H1 (cell line): ENCODE results near the gene ANKRD13B.

Source experiments
- CHD1 ChIP-seq: IDR thresholded peaks from 2 replicates; pipeline ENCODE4 v1.6.1; 2012; ENCODE audit warnings: low read depth, low read length, improper control_type of control experiment
- MAFK ChIP-seq: IDR thresholded peaks from 2 replicates; pipeline ENCODE4 v1.6.1; 2012; ENCODE audit warnings: low read depth, mild to moderate bottlenecking, improper control_type of control experiment, low read length
- RAD21 ChIP-seq, 2 experiments: IDR thresholded peaks in 1 of 2; conservative IDR thresholded peaks in 1 of 2; 2 replicates each; pipeline ENCODE4 v1.6.1; 2011; ENCODE audit warnings: low read depth in 2 of 2, low read length in 2 of 2, improper control_type of control experiment in 1 of 2, inconsistent platforms in 1 of 2, mild to moderate bottlenecking in 1 of 2, moderate library complexity in 1 of 2
- RFX5 ChIP-seq: IDR thresholded peaks from 2 replicates; pipeline ENCODE4 v1.6.1; 2011; ENCODE audit warnings: low read depth, low read length, improper control_type of control experiment, borderline replicate concordance
- RXRA ChIP-seq: IDR thresholded peaks from 2 replicates; pipeline ENCODE4 v1.6.1; 2011; ENCODE audit warnings: low read depth, mild to moderate bottlenecking, low read length, moderate library complexity; ENCODE audit not compliant: insufficient read depth
- SUZ12 ChIP-seq: fragments of 200-600 bp; sonication (generic); IDR thresholded peaks from 2 replicates; pipeline ENCODE4 v1.6.1; 2012; ENCODE audit warnings: mild to moderate bottlenecking, inconsistent platforms, low read length, moderate library complexity, mixed read lengths
- TAF1 ChIP-seq: IDR thresholded peaks from 2 replicates; pipeline ENCODE4 v1.6.1; 2011; ENCODE audit warnings: mild to moderate bottlenecking, low read depth, low read length
- TEAD4 ChIP-seq: IDR thresholded peaks from 2 replicates; pipeline ENCODE4 v1.6.1; 2012; ENCODE audit warnings: low read depth, low read length, inconsistent platforms, mixed read lengths
- ZNF274 ChIP-seq: IDR thresholded peaks from 2 replicates; pipeline ENCODE4 v1.7.0; 2012; ENCODE audit warnings: low read length, borderline replicate concordance; ENCODE audit errors: extremely low read depth
- TF ChIP-seq, protein P1 (sequence below): IDR thresholded peaks from 2 replicates; pipeline ENCODE4 v1.6.1; 2011; ENCODE audit warnings: low read length, improper control_type of control experiment
- TF ChIP-seq, protein P2 (sequence below), 3 experiments: IDR thresholded peaks; 1 replicate in 2 of 3; 2 replicates in 1 of 3; pipeline versions ENCODE4 v1.5.1 to v1.6.1; 2011; ENCODE audit warnings: low read length in 3 of 3, mild to moderate bottlenecking in 3 of 3, inconsistent platforms in 2 of 3, low read depth in 1 of 3, moderate library complexity in 1 of 3; ENCODE audit not compliant: insufficient read depth in 1 of 3; ENCODE audit errors: control extremely low read depth in 1 of 3

- TF ChIP-seq, protein P1, sequence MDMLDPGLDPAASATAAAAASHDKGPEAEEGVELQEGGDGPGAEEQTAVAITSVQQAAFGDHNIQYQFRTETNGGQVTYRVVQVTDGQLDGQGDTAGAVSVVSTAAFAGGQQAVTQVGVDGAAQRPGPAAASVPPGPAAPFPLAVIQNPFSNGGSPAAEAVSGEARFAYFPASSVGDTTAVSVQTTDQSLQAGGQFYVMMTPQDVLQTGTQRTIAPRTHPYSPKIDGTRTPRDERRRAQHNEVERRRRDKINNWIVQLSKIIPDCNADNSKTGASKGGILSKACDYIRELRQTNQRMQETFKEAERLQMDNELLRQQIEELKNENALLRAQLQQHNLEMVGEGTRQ = no peak
- TF ChIP-seq RAD21 (IDR thresholded peaks at IDR 0.05 in 1 of 2, conservative IDR thresholded peaks at IDR 0.05 in 1 of 2; ENCODE audit: low read depth in 2 of 2, low read length in 2 of 2) (no peak), MAFK (no peak), ZNF274 (no peak), SUZ12 (no peak), TAF1 (no peak), RFX5 (no peak), TEAD4 (no peak), CHD1 (no peak), RXRA (no peak)
- TF ChIP-seq, protein P2, sequence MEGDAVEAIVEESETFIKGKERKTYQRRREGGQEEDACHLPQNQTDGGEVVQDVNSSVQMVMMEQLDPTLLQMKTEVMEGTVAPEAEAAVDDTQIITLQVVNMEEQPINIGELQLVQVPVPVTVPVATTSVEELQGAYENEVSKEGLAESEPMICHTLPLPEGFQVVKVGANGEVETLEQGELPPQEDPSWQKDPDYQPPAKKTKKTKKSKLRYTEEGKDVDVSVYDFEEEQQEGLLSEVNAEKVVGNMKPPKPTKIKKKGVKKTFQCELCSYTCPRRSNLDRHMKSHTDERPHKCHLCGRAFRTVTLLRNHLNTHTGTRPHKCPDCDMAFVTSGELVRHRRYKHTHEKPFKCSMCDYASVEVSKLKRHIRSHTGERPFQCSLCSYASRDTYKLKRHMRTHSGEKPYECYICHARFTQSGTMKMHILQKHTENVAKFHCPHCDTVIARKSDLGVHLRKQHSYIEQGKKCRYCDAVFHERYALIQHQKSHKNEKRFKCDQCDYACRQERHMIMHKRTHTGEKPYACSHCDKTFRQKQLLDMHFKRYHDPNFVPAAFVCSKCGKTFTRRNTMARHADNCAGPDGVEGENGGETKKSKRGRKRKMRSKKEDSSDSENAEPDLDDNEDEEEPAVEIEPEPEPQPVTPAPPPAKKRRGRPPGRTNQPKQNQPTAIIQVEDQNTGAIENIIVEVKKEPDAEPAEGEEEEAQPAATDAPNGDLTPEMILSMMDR (IDR thresholded peaks at IDR 0.05; ENCODE audit: control extremely low read depth in 1 of 3, insufficient read depth in 1 of 3, low read depth in 1 of 3, low read length in 3 of 3) = no peak
Measured at GRCh38 chr17:29584452-29585079, 8.4 kb upstream of the ANKRD13B start.
